ENCODE results near the gene MEFV.

MEFV gene

DNA sequence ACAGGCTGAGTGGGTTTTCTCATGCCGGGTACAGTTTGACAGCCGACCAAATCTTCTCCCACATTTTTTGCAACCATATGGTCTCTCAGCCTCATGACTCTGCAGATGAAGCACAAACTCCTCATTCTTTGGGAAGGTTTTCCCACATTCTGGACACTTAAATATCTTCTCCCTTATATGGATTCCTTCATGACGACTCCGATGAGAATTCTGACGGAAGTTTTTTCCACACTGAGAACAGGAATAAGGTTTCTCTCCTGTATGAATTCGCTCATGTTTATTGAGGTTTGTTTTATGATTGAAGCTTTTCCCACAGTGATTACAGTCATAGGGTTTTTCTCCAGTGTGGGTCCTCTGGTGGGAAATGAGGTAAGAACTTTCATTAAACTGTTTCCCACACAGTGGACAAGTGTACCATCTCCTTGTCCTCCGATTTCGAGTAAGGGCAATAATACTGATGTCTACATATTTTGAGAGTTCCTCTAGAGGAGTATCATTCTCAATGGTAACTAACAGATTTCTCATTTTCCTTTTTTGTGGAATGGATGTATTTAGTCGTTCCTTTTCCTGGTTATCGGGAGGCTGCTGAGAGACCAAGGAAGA lies 32.4 kb downstream of the MEFV start:
- Histone ChIP-seq H3K9me3 (ENCODE audit: insufficient read depth, low read length) (peaks cover 38% of the 10 kb centered on the region), H3K36me3 (replicated peaks; ENCODE audit: low read depth, low read length) (peaks cover 72% of the 10 kb centered on the region), H2AFZ (ENCODE audit: low read depth, low read length) (no peak overlapping the region), H3K4me3 (ENCODE audit: low read length) (no peak overlapping the region), H3K9ac (ENCODE audit: low read length) (no peak overlapping the region), H4K20me1 (ENCODE audit: insufficient read depth, low read length) (no peaks in the 10 kb centered on the region), H3K27ac (ENCODE audit: low read length) (no peak overlapping the region), H3K4me2 (ENCODE audit: low read length) (no peak overlapping the region), H3K4me1 (ENCODE audit: low read length) (no peaks in the 10 kb centered on the region), H3K79me2 (ENCODE audit: low read length) (no peaks in the 10 kb centered on the region), H3K27me3 (ENCODE audit: low read depth, low read length) (no peaks in the 10 kb centered on the region)
- TF ChIP-seq, protein P1, sequence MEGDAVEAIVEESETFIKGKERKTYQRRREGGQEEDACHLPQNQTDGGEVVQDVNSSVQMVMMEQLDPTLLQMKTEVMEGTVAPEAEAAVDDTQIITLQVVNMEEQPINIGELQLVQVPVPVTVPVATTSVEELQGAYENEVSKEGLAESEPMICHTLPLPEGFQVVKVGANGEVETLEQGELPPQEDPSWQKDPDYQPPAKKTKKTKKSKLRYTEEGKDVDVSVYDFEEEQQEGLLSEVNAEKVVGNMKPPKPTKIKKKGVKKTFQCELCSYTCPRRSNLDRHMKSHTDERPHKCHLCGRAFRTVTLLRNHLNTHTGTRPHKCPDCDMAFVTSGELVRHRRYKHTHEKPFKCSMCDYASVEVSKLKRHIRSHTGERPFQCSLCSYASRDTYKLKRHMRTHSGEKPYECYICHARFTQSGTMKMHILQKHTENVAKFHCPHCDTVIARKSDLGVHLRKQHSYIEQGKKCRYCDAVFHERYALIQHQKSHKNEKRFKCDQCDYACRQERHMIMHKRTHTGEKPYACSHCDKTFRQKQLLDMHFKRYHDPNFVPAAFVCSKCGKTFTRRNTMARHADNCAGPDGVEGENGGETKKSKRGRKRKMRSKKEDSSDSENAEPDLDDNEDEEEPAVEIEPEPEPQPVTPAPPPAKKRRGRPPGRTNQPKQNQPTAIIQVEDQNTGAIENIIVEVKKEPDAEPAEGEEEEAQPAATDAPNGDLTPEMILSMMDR (IDR thresholded peaks at IDR 0.05; ENCODE audit: low read depth, low read length): no peak
- no peak for TF ChIP-seq EZH2phosphoT487 (IDR thresholded peaks at IDR 0.05; ENCODE audit: low read depth)

DNA sequence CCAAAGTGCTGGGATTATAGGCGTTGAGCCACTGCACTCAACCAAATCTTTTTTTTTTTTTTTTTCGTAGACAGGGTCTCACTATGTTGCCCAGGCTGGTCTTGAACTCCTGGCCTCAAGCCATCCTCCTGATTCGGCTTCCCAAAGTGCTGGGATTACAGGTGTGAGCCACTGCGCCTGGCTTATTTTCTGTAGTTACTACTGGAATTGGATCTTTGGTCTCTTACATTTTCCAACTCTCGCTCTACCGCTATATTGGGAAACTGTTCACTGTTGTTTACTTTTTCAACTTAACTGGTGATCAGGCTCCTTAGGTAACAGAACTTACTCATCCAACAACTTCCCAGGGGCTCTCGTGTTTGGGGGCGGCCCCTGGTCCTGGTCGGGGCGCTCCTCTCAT lies 35.6 kb downstream of the MEFV start:
- H3K27me3 ChIP-seq (ENCODE audit: low read depth, low read length): peaks cover 7% of the 10 kb centered on the region
- H3K27ac ChIP-seq (ENCODE audit: low read length): no peak overlapping the region
- H3K79me2 ChIP-seq (ENCODE audit: low read length): no peaks in the 10 kb centered on the region
- no peak overlapping the region for H3K9ac ChIP-seq (ENCODE audit: low read length)
- H3K36me3 ChIP-seq (replicated peaks; ENCODE audit: low read depth, low read length): peaks cover 44% of the 10 kb centered on the region
- no peak overlapping the region for H3K4me2 ChIP-seq (ENCODE audit: low read length)
- no peaks in the 10 kb centered on the region for H3K4me1 ChIP-seq (ENCODE audit: low read length)
- no peak for TF ChIP-seq EZH2phosphoT487 (IDR thresholded peaks at IDR 0.05; ENCODE audit: low read depth)
- TF ChIP-seq, protein P1 (IDR thresholded peaks at IDR 0.05; ENCODE audit: low read depth, low read length): no peak
- H2AFZ ChIP-seq (ENCODE audit: low read depth, low read length): no peak overlapping the region
- no peak overlapping the region for H3K4me3 ChIP-seq (ENCODE audit: low read length)
- H4K20me1 ChIP-seq (ENCODE audit: insufficient read depth, low read length): no peaks in the 10 kb centered on the region
- H3K9me3 ChIP-seq (ENCODE audit: insufficient read depth, low read length): peaks cover 35% of the 10 kb centered on the region

DNA sequence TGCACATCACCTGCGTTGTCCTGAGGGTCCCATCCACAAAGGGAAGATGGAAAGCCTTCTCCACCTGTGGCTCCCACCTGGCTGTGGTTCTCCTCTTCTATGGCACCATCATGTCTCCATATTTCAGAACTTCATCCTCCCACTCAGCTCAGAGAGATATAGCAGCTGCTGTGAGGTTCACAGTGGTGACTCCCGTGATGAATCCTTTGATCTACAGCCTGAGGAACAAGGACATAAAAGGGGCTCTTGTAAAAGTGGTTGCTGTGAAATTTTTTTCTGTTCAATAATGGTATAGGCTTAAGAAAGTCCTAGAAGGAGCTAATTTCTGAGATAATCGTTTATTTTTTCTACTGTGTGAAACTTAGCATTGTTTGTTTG lies 40.2 kb downstream of the MEFV start:
- Histone ChIP-seq H3K9me3 (ENCODE audit: insufficient read depth, low read length) (no peaks in the 10 kb centered on the region), H3K4me3 (ENCODE audit: low read length) (no peak overlapping the region), H3K79me2 (ENCODE audit: low read length) (no peaks in the 10 kb centered on the region), H3K4me2 (ENCODE audit: low read length) (no peak overlapping the region), H2AFZ (ENCODE audit: low read depth, low read length) (no peak overlapping the region), H3K27me3 (ENCODE audit: low read depth, low read length) (peaks cover 7% of the 10 kb centered on the region), H3K36me3 (replicated peaks; ENCODE audit: low read depth, low read length) (no peaks in the 10 kb centered on the region), H3K4me1 (ENCODE audit: low read length) (peaks cover 8% of the 10 kb centered on the region; the same call in 1 of the 2 replicates), H3K9ac (ENCODE audit: low read length) (no peak overlapping the region), H4K20me1 (ENCODE audit: insufficient read depth, low read length) (no peaks in the 10 kb centered on the region), H3K27ac (ENCODE audit: low read length) (no peak overlapping the region)
- TF ChIP-seq, protein P1 (IDR thresholded peaks at IDR 0.05; ENCODE audit: low read depth, low read length): no peak
- no peak for TF ChIP-seq EZH2phosphoT487 (IDR thresholded peaks at IDR 0.05; ENCODE audit: low read depth)

DNA sequence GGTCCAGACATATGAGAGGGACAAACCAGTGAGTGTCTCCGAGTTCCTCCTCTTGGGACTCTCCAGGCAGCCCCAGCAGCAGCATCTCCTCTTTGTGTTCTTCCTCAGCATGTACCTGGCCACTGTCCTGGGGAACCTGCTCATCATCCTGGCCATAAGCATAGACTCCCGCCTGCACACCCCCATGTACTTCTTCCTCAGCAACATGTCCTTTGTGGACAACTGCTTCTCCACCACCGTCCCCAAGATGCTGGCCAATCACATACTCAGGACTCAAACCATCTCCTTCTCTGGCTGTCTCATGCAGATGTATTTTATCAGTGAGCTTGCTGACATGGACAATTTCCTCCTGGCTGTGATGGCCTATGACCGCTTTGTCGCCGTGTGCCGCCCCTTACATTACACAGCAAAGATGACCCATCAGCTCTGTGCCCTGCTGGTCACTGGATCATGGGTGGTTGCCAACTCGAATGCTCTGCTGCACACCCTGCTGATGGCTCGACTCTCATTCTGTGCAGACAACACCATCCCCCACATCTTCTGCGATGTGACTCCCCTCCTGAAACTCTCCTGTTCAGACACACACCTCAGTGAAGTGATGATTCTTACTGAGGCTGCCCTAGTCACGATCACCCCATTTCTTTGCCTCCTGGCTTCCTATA lies 40.7 kb downstream of the MEFV start:
- Histone ChIP-seq H3K4me3 (ENCODE audit: low read length) (no peak overlapping the region), H3K79me2 (ENCODE audit: low read length) (no peaks in the 10 kb centered on the region), H3K4me1 (ENCODE audit: low read length) (peaks cover 8% of the 10 kb centered on the region; the same call in 1 of the 2 replicates), H3K9me3 (ENCODE audit: insufficient read depth, low read length) (no peaks in the 10 kb centered on the region), H2AFZ (ENCODE audit: low read depth, low read length) (no peak overlapping the region), H3K27me3 (ENCODE audit: low read depth, low read length) (peaks cover 7% of the 10 kb centered on the region), H3K4me2 (ENCODE audit: low read length) (no peak overlapping the region), H4K20me1 (ENCODE audit: insufficient read depth, low read length) (no peaks in the 10 kb centered on the region), H3K27ac (ENCODE audit: low read length) (no peak overlapping the region), H3K9ac (ENCODE audit: low read length) (no peak overlapping the region), H3K36me3 (replicated peaks; ENCODE audit: low read depth, low read length) (no peaks in the 10 kb centered on the region)
- TF ChIP-seq EZH2phosphoT487 (IDR thresholded peaks at IDR 0.05; ENCODE audit: low read depth): no peak
- TF ChIP-seq, protein P1 (IDR thresholded peaks at IDR 0.05; ENCODE audit: low read depth, low read length): no peak
